NB4 (cell line): ENCODE measurements around the gene ANKH.

Experiments
- CTCF ChIP-seq: IDR thresholded peaks from one replicate; pipeline ENCODE4 v1.5.1; 2012; ENCODE audit warnings: low read depth, low read length
- POLR2A ChIP-seq: IDR thresholded peaks from 2 replicates; pipeline ENCODE4 v1.6.1; 2011; ENCODE audit warnings: mild to moderate bottlenecking; ENCODE audit not compliant: insufficient read length; ENCODE audit errors: extremely low read depth
- TF ChIP-seq, protein P1 (sequence below): IDR thresholded peaks from 2 replicates; pipeline ENCODE4 v1.6.1; 2011; ENCODE audit warnings: low read depth, low read length

GRCh38 chr5:14712666-14713065, 158.9 kb downstream of the ANKH start:
- TF ChIP-seq CTCF (no peak), POLR2A (no peak)
- TF ChIP-seq, protein P1, sequence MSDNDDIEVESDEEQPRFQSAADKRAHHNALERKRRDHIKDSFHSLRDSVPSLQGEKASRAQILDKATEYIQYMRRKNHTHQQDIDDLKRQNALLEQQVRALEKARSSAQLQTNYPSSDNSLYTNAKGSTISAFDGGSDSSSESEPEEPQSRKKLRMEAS: no peak
